Transverse colon (tissue), 4 donors: ENCODE data around the gene FPGT. TPM values are rescaled to one million over a fixed set of nuclear protein-coding genes. Genes with fewer than 3 reads are reported as not detected.

Experiments used
- DNase-seq: peaks from one replicate; pipeline ENCODE4 v3.0.0-alpha.2; 2019
- H3K27ac ChIP-seq, 4 donors: fragments of 200-600 bp; sonication (generic); 2 replicates each; pipeline ENCODE4 v1.5.1; 2016 to 2018; ENCODE audit warnings: inconsistent platforms in 4 of 4
- H3K27me3 ChIP-seq: fragments of 200-600 bp; sonication (generic); 2 replicates; pipeline ENCODE4 v1.5.1; 2017; ENCODE audit warnings: inconsistent platforms
- H3K36me3 ChIP-seq, 4 donors: fragments of 200-600 bp; sonication (generic); 2 replicates each; pipeline ENCODE4 v1.5.1; 2017 to 2019; ENCODE audit warnings: inconsistent platforms in 4 of 4
- H3K4me1 ChIP-seq, 4 donors: fragments of 200-600 bp; sonication (generic); 2 replicates each; pipeline ENCODE4 v1.5.1; 2017 to 2020; ENCODE audit warnings: inconsistent platforms in 4 of 4
- H3K4me3 ChIP-seq, 4 donors: fragments of 200-600 bp; sonication (generic); 1 replicate in 1 of 4; 2 replicates in 3 of 4; pipeline versions ENCODE4 v1.5.1 to v1.6.1; 2017 to 2019; ENCODE audit warnings: inconsistent platforms in 4 of 4
- H3K9me3 ChIP-seq, 2 donors: fragments of 200-600 bp; sonication (generic); 2 replicates each; pipeline ENCODE4 v1.5.1; 2017 to 2019; ENCODE audit warnings: inconsistent platforms in 2 of 2
- CTCF ChIP-seq, 5 experiments: fragments of 200-600 bp in 3 of 5; fragments of 450-650 bp in 2 of 5; sonication (generic) in 3 of 5; IDR thresholded peaks; 1 replicate in 2 of 5; 2 replicates in 3 of 5; pipeline ENCODE4 v1.5.1; 2016 to 2017; ENCODE audit warnings: antibody characterized with exemption in 5 of 5, inconsistent platforms in 3 of 5, mild to moderate bottlenecking in 2 of 5, moderate library complexity in 1 of 5
- EP300 ChIP-seq: sonication (generic); formaldehyde crosslinking; IDR thresholded peaks from one replicate; pipeline ENCODE4 v1.6.1; 2017; ENCODE audit warnings: antibody characterized with exemption, low read depth
- POLR2A ChIP-seq: fragments of 450-650 bp; IDR thresholded peaks from one replicate; pipeline ENCODE4 v1.6.1; 2016; ENCODE audit warnings: antibody characterized with exemption, mild to moderate bottlenecking, moderate library complexity
- POLR2AphosphoS5 ChIP-seq, 3 donors: sonication (generic); formaldehyde crosslinking; IDR thresholded peaks; one replicate each; pipeline ENCODE4 v1.6.1; 2016; ENCODE audit warnings: antibody characterized with exemption in 3 of 3
- WGBS, 2 donors: methylation state at CpG; one replicate each; pipeline ENCODE4 v1.1.5; 2018; ENCODE audit warnings: low coverage in 1 of 2; 5-methylcytosine and 5-hydroxymethylcytosine counted together
- in situ Hi-C, 4 donors: fragments of 200-750 bp; cut with MboI; loops; one replicate each; pipeline versions ENCODE4 v1.15.0 to v1.15.1; 2017; ENCODE audit warnings: low sequenced_read_pairs in 3 of 4, low pct_ligation_motif_present in 1 of 4, low pct_unique_long_range_greater_than_20kb in 1 of 4
- intact Hi-C: fragments of 100-400 bp; cut with DNase I; formaldehyde crosslinking; loops from one replicate; pipeline ENCODE4 v1.15.1; 2023; ENCODE audit warnings: low total_unique reads
- total RNA-seq, 4 donors: library from RNA; depleted of rRNA; stranded (reverse); fragments of >200 nt; gene quantifications; one replicate each; pipeline ENCODE4 v1.1.0, GENCODE V29; 2016

FPGT gene
- 10 to 100 TPM; 10.8 to 20.3 (median 14.8) TPM for total RNA-seq

GRCh38 chr1:74197657-74198552, at the start of gene FPGT, which contains the start of gene LRRIQ3:
Gene FPGT, plus strand, starts transcription at chr1:74198242. Its CDS starts 37 bp downstream, at chr1:74198279.
Gene LRRIQ3, minus strand, starts transcription at chr1:74198176. Its CDS starts 14,492 bp downstream, at chr1:74183684.
- Histone ChIP-seq H3K36me3 (peaks cover 0 to 17% (median 0%) of the 10 kb centered on the region in 4 donors), H3K27me3 (no peaks in the 10 kb centered on the region), H3K4me3 (peak within 1 kb of the TSS; percentile 57 to 70 (median 66)), H3K9me3 (no peaks in the 10 kb centered on the region), H3K27ac (peak within 1 kb of the TSS; percentile 82 to 90 (median 86)), H3K4me1 (peaks cover 0 to 22% (median 10%) of the 10 kb centered on the region in 4 donors)
- DNase-seq: peak; percentile 96
- intact Hi-C loops: no loop called here
- TF ChIP-seq POLR2A (peak; percentile 84), POLR2AphosphoS5 (IDR thresholded peaks at IDR 0.05) (peak; percentile 66 to 91 (median 89)), CTCF (IDR thresholded peaks at IDR 0.05) (no peak)
- in situ Hi-C loops: no loop called here
- 4 to 8% methylated on average over 4 to 29 of the region's 41 CpGs for WGBS, 2 donors

- no peak for DNase-seq
- WGBS, 2 donors: 66 to 67% methylated on average over 2 of the region's 2 CpGs
- H3K4me3 ChIP-seq: no peak overlapping the region
- H3K4me1 ChIP-seq: no peaks in the 10 kb centered on the region
- no peak overlapping the region for H3K27ac ChIP-seq
- in situ Hi-C loops (no loop called here), intact Hi-C loops (no loop called here)
- no peaks in the 10 kb centered on the region for H3K9me3 ChIP-seq
- TF ChIP-seq EP300: no peak
- no peak for TF ChIP-seq CTCF (IDR thresholded peaks at IDR 0.05)
- TF ChIP-seq POLR2A: no peak
- no peaks in the 10 kb centered on the region for H3K27me3 ChIP-seq
- H3K36me3 ChIP-seq: no peaks in the 10 kb centered on the region
These were observed 38.0 kb upstream of the FPGT start for GRCh38 chr1:74160046-74160445.

GRCh38 chr1:74161497-74161896, 36.5 kb upstream of the FPGT start:
- in situ Hi-C loops (no loop called here), intact Hi-C loops (no loop called here)

More at GRCh38 chr1:74161497-74161896, 36.5 kb upstream of the FPGT start:
- no peaks in the 10 kb centered on the region for H3K9me3 ChIP-seq
- no peaks in the 10 kb centered on the region for H3K27me3 ChIP-seq
- H3K27ac ChIP-seq: no peak overlapping the region
- no peaks in the 10 kb centered on the region for H3K36me3 ChIP-seq
- H3K4me3 ChIP-seq: no peak overlapping the region
- no peaks in the 10 kb centered on the region for H3K4me1 ChIP-seq
- no peak for TF ChIP-seq CTCF (IDR thresholded peaks at IDR 0.05)
- no peak for TF ChIP-seq POLR2A
- no peak for TF ChIP-seq POLR2AphosphoS5 (IDR thresholded peaks at IDR 0.05)
- no peak for TF ChIP-seq EP300
- DNase-seq: no peak
